Stimulated activated CD8-positive, alpha-beta memory T cell treated with anti-CD3 and anti-CD28 coated beads, Interleukin-12 subunit alpha, Interleukin-12 subunit beta, amount 100 ng/mL, for 4 hours (primary cell): ENCODE results near the gene RIN3.

ENCODE experiments used
- DNase-seq: peaks from one replicate; pipeline ENCODE4 v3.0.0-alpha.2; 2020; ENCODE audit warnings: low read depth

RIN3 gene

GRCh38 chr14:92646952-92647796 is 133.6 kb downstream of the RIN3 start:
- no peak for DNase-seq

GRCh38 chr14:92647797-92648279 is 134.3 kb downstream of the RIN3 start:
- DNase-seq: no peak

- DNase-seq: no peak
Measured at GRCh38 chr14:92649066-92649465, 135.5 kb downstream of the RIN3 start.

- DNase-seq: no peak
Measured at GRCh38 chr14:92649934-92650545, 136.5 kb downstream of the RIN3 start.

- DNase-seq: no peak
Measured at GRCh38 chr14:92650581-92651105, 137.1 kb downstream of the RIN3 start.

- DNase-seq: peak; percentile 68
Measured at GRCh38 chr14:92651106-92651757, 137.7 kb downstream of the RIN3 start.

GRCh38 chr14:92651758-92652406 is 138.3 kb downstream of the RIN3 start:
- no peak for DNase-seq

- no peak for DNase-seq
Measured at GRCh38 chr14:92652413-92653151, 139.0 kb downstream of the RIN3 start.

- DNase-seq: no peak
Measured at GRCh38 chr14:92653162-92653651, 139.6 kb downstream of the RIN3 start.

GRCh38 chr14:92654239-92654901 is 140.8 kb downstream of the RIN3 start:
- no peak for DNase-seq

- no peak for DNase-seq
Measured at GRCh38 chr14:92655419-92656201, 142.0 kb downstream of the RIN3 start.

GRCh38 chr14:92656306-92657081 is 142.9 kb downstream of the RIN3 start:
- no peak for DNase-seq

- no peak for DNase-seq
Measured at GRCh38 chr14:92657457-92658142, 144.0 kb downstream of the RIN3 start.

GRCh38 chr14:92658160-92658559 is 144.6 kb downstream of the RIN3 start:
- DNase-seq: no peak

GRCh38 chr14:92658684-92659083 is 145.1 kb downstream of the RIN3 start:
- no peak for DNase-seq

GRCh38 chr14:92659765-92660561 is 146.4 kb downstream of the RIN3 start:
- no peak for DNase-seq

- no peak for DNase-seq
Measured at GRCh38 chr14:92660571-92660970, 147.0 kb downstream of the RIN3 start.

- no peak for DNase-seq
Measured at GRCh38 chr14:92663049-92663448, 149.5 kb downstream of the RIN3 start.
